ENCODE results near the gene RUFY3.

- TF ChIP-seq MAZ (CRISPR knock-in tag; conservative IDR thresholded peaks at IDR 0.05 in 1 of 2, IDR thresholded peaks at IDR 0.05 in 1 of 2) (no peak), MTF1 (CRISPR knock-in tag; IDR thresholded peaks at IDR 0.05; ENCODE audit: borderline replicate concordance) (no peak), SFPQ (IDR thresholded peaks at IDR 0.05; ENCODE audit: low read depth, low read length) (no peak)
- TF ChIP-seq, protein P1, sequence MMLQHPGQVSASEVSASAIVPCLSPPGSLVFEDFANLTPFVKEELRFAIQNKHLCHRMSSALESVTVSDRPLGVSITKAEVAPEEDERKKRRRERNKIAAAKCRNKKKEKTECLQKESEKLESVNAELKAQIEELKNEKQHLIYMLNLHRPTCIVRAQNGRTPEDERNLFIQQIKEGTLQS (IDR thresholded peaks at IDR 0.05) = no peak
- TF ChIP-seq, protein P1 (CRISPR knock-in tag; conservative IDR thresholded peaks at IDR 0.05) = no peak
Measured at GRCh38 chr4:70725633-70726032, 3.9 kb downstream of the RUFY3 start.

All from K562 (cell line).